Endothelial cell of umbilical vein (primary cell): ENCODE measurements around the gene ISOC1. TPM values are rescaled to one million over a fixed set of nuclear protein-coding genes. Genes with fewer than 3 reads are reported as not detected.

Source experiments
- BruUV-seq: library from RNA; stranded (reverse); fragments of 400-500 nt; replicated peaks from 2 replicates; lab custom pipeline; 2021; lab: Mats Ljungman, UMichigan
- CTCF ChIA-PET: fragments of 300-600, 350-600 bp; sonication (Branson Sonifier 250); formaldehyde crosslinking; loops from one replicate; lab custom pipeline; 2021; ENCODE audit warnings: antibody characterized with exemption, inconsistent platforms; lab: Charles Lee
- POLR2A ChIA-PET: fragments of 300-600, 350-600 bp; sonication (Branson Sonifier 250); formaldehyde crosslinking; loops from one replicate; lab custom pipeline; 2021; ENCODE audit warnings: antibody characterized with exemption, inconsistent platforms; lab: Charles Lee
- DNase-seq: peaks from one replicate; pipeline ENCODE4 v3.0.0-alpha.2; 2011; ENCODE audit warnings: low read depth, low spot score
- FAIRE-seq: peaks from 2 replicates; lab custom pipeline; 2011; peaks lifted over from hg19 to GRCh38; lab: Jason Lieb, UNC
- H2AFZ ChIP-seq: 2 replicates; pipeline ENCODE4 v1.6.0; 2012; ENCODE audit warnings: low read depth, low read length, control low read depth, inconsistent platforms
- H3K27ac ChIP-seq: 2 replicates; pipeline ENCODE4 v1.5.1; 2011; ENCODE audit warnings: low read depth, mild to moderate bottlenecking, control low read depth, low read length, moderate library complexity; ENCODE audit not compliant: insufficient read depth
- H3K27me3 ChIP-seq, 2 experiments: 2 replicates each; pipeline versions ENCODE4 v1.6.0 to v1.6.1; 2011; ENCODE audit warnings: low read length in 2 of 2, mixed read lengths in 1 of 2; ENCODE audit not compliant: control insufficient read depth in 2 of 2, insufficient read depth in 2 of 2
- H3K36me3 ChIP-seq, 2 experiments: 2 replicates in 1 of 2; 3 replicates in 1 of 2; pipeline ENCODE4 v1.5.1; 2011; ENCODE audit warnings: low read length in 2 of 2, mild to moderate bottlenecking in 1 of 2, moderate library complexity in 1 of 2; ENCODE audit not compliant: control insufficient read depth in 2 of 2, insufficient read depth in 2 of 2; ENCODE audit errors: extremely low read depth in 1 of 2
- H3K4me1 ChIP-seq: 3 replicates; pipeline ENCODE4 v1.5.1; 2011; ENCODE audit warnings: mild to moderate bottlenecking, low read length; ENCODE audit not compliant: control insufficient read depth, insufficient read depth; ENCODE audit errors: extremely low read depth
- H3K4me2 ChIP-seq: 2 replicates; pipeline ENCODE4 v1.6.1; 2011; ENCODE audit warnings: low read length, control low read depth, mixed read lengths; ENCODE audit not compliant: insufficient read depth
- H3K4me3 ChIP-seq, 3 experiments: fragments of 200-600 bp in 1 of 3; sonication (generic), shearing (Covaris generic) in 1 of 3; replicated peaks in 1 of 3; 2 replicates each; pipeline ENCODE4 v1.5.1; 2011 to 2016; ENCODE audit warnings: control low read depth in 3 of 3, low read length in 3 of 3, mild to moderate bottlenecking in 2 of 3, inconsistent platforms in 1 of 3, low read depth in 1 of 3, moderate library complexity in 1 of 3; ENCODE audit not compliant: insufficient read depth in 1 of 3
- H3K79me2 ChIP-seq: 2 replicates; pipeline ENCODE4 v1.6.0; 2012; ENCODE audit warnings: low read length, inconsistent platforms; ENCODE audit not compliant: control insufficient read depth, insufficient read depth
- H3K9ac ChIP-seq: replicated peaks from 2 replicates; pipeline ENCODE3; 2011; ENCODE audit warnings: low read length, control low read depth; ENCODE audit not compliant: insufficient read depth; ENCODE audit errors: extremely low read depth
- H3K9me1 ChIP-seq: replicated peaks from 3 replicates; pipeline ENCODE4 v1.6.0; 2011; ENCODE audit warnings: mild to moderate bottlenecking, low read length; ENCODE audit not compliant: control insufficient read depth, insufficient read depth; ENCODE audit errors: extremely low read depth
- H3K9me3 ChIP-seq: replicated peaks from 2 replicates; pipeline ENCODE4 v1.5.1; 2012; ENCODE audit warnings: low read length, inconsistent platforms; ENCODE audit not compliant: control insufficient read depth, insufficient read depth
- H4K20me1 ChIP-seq: replicated peaks from 2 replicates; pipeline ENCODE3; 2011; ENCODE audit warnings: mild to moderate bottlenecking, low read length; ENCODE audit not compliant: control insufficient read depth, insufficient read depth; ENCODE audit errors: extremely low read depth
- EZH2 ChIP-seq: IDR thresholded peaks from 2 replicates; pipeline ENCODE4 v1.6.1; 2012; ENCODE audit warnings: borderline replicate concordance, low read depth, mild to moderate bottlenecking, moderate library complexity, low read length, inconsistent platforms; ENCODE audit not compliant: severe bottlenecking
- FOS ChIP-seq: IDR thresholded peaks from 2 replicates; pipeline ENCODE4 v1.6.1; 2011; ENCODE audit warnings: mild to moderate bottlenecking, low read length, moderate library complexity, borderline replicate concordance; ENCODE audit not compliant: insufficient read depth
- GATA2 ChIP-seq: IDR thresholded peaks from 2 replicates; pipeline ENCODE4 v1.7.0; 2011; ENCODE audit warnings: low read depth, mild to moderate bottlenecking, moderate library complexity, mixed read lengths, low read length; ENCODE audit not compliant: insufficient read length, insufficient read depth
- MYC ChIP-seq: IDR thresholded peaks from one replicate; pipeline ENCODE4 v1.6.1; 2011; ENCODE audit warnings: mild to moderate bottlenecking, low read depth, low read length
- POLR2A ChIP-seq: IDR thresholded peaks from 2 replicates; pipeline ENCODE4 v1.6.1; 2012; ENCODE audit warnings: low read depth, mild to moderate bottlenecking, control low read depth, low read length
- dilution Hi-C: fragments of 300-500 bp; cut with MboI; formaldehyde crosslinking; loops from one replicate; pipeline ENCODE4 v1.15.0; 2019; ENCODE audit warnings: low sequenced_read_pairs; ENCODE audit not compliant: extremely low pct_ligation_motif_present
- intact Hi-C: fragments of 100-400 bp; cut with micrococcal nuclease; formaldehyde crosslinking; loops from one replicate; pipeline ENCODE4 v1.10.0; 2022
- polyA plus RNA-seq, 4 experiments: library from polyadenylated mRNA; depleted of rRNA in 3 of 4; stranded (reverse) in 3 of 4; unstranded in 1 of 4; fragments of >200 nt; gene quantifications; 2 replicates each; pipeline versions ENCODE4 v1.2.1 to v1.2.3, GENCODE V29; 2011 to 2012; ENCODE audit warnings: missing spikeins in 1 of 4
- total RNA-seq: library from RNA; stranded (reverse); gene quantifications from 2 replicates; pipeline ENCODE4 v1.2.3, GENCODE V29; 2021
- TF ChIP-seq, protein P1 (sequence below), 2 donors: IDR thresholded peaks; 1 replicate in 1 of 2; 2 replicates in 1 of 2; pipeline ENCODE4 v1.5.1; 2011; ENCODE audit warnings: low read length in 2 of 2, mild to moderate bottlenecking in 2 of 2, moderate library complexity in 2 of 2, control low read depth in 1 of 2, inconsistent platforms in 1 of 2, low read depth in 1 of 2; ENCODE audit not compliant: insufficient read depth in 1 of 2; ENCODE audit errors: extremely low read depth in 1 of 2

Gene ISOC1
- total and polyA plus RNA-seq, 2 donors (not counting 3 experiments of a cell fraction or from before 2014, with no cell fraction given) = 21.4 to 21.6 TPM

DNA sequence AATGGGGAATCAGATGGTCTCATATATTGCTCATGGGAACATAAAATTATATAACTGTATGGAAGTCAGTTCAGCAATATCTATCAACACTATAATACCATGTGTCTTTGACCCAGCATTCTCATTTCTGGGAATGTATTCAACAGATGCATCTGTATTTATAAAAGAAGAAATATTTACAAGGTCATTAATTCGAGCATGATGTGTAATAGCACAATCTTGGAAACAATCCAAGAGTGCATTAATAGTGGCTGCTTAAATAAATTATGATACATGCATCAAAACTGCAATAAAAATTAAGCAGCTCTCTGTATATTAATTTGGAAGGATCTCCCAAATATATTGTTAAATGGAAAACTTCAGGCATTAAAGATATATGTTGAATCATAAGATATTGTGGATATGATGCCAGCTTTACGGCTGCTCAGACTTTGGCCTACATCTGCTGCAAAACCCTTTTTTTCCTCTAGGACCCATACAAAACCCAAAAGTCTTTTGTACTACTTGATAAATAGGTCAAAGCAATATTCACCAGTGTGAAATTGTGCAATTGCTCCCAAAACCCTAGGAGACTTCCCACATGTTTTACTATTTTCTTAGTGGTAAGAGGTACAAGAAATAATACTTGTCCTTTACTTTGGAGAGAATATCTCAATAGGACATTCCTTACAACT, 45.3 kb upstream of the ISOC1 start:
- FAIRE-seq (no peak), DNase-seq (no peak)
- H3K9ac ChIP-seq = no peak overlapping the region
- H3K4me3 ChIP-seq = no peak overlapping the region
- H3K79me2 ChIP-seq = no peaks in the 10 kb centered on the region
- H3K4me1 ChIP-seq = no peaks in the 10 kb centered on the region
- H3K27ac ChIP-seq = no peak overlapping the region
- no peak overlapping the region for H3K4me2 ChIP-seq
- no peaks in the 10 kb centered on the region for H3K9me3 ChIP-seq
- ChIA-PET POLR2A (no interaction called here), CTCF (no interaction called here)
- intact Hi-C loops (no loop called here), dilution Hi-C loops (no loop called here)
- TF ChIP-seq MYC = no peak
- no peak for TF ChIP-seq EZH2
- TF ChIP-seq FOS = no peak
- TF ChIP-seq, protein P1, sequence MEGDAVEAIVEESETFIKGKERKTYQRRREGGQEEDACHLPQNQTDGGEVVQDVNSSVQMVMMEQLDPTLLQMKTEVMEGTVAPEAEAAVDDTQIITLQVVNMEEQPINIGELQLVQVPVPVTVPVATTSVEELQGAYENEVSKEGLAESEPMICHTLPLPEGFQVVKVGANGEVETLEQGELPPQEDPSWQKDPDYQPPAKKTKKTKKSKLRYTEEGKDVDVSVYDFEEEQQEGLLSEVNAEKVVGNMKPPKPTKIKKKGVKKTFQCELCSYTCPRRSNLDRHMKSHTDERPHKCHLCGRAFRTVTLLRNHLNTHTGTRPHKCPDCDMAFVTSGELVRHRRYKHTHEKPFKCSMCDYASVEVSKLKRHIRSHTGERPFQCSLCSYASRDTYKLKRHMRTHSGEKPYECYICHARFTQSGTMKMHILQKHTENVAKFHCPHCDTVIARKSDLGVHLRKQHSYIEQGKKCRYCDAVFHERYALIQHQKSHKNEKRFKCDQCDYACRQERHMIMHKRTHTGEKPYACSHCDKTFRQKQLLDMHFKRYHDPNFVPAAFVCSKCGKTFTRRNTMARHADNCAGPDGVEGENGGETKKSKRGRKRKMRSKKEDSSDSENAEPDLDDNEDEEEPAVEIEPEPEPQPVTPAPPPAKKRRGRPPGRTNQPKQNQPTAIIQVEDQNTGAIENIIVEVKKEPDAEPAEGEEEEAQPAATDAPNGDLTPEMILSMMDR (IDR thresholded peaks at IDR 0.05; ENCODE audit: extremely low read depth in 1 of 2, insufficient read depth in 1 of 2, low read depth in 1 of 2, low read length in 2 of 2) = no peak
- TF ChIP-seq POLR2A = no peak
- no peak for TF ChIP-seq GATA2
- no TSS peak for BruUV-seq
- H3K36me3 ChIP-seq = no peaks in the 10 kb centered on the region
- H4K20me1 ChIP-seq = no peaks in the 10 kb centered on the region
- no peak overlapping the region for H2AFZ ChIP-seq
- H3K9me1 ChIP-seq = no peaks in the 10 kb centered on the region
- H3K27me3 ChIP-seq = no peaks in the 10 kb centered on the region
